ENCODE results near the gene GGCX.

Gene GGCX

DNA sequence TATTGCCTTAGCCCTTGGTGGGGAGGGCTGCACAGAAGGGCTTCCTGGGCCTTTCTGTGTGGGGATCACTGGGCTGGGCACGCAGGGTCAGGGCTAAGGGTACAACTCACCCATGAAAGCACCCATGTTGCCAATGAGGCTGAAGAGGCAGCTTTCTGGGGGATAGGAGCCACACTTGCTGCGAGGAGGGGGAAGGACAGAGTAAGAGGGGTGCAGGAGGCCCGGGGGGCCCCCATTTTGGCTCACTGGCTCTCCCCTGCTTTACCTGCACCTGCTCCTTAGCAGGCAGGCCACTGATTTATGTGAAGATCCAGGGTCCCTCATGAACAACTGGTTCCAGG is 38.9 kb upstream of the GGCX start:
- Histone ChIP-seq H3K4me3 (ENCODE audit: low read depth, low read length, poor library complexity, severe bottlenecking) (no peak overlapping the region), H3K27me3 (ENCODE audit: insufficient read depth, low read length) (no peaks in the 10 kb centered on the region), H3K9me3 (ENCODE audit: low read length) (no peaks in the 10 kb centered on the region), H3K79me2 (ENCODE audit: insufficient read depth, low read length) (no peaks in the 10 kb centered on the region), H3K27ac (ENCODE audit: low read depth, low read length, poor library complexity, severe bottlenecking) (no peak overlapping the region), H3K4me2 (ENCODE audit: low read length) (no peak overlapping the region), H4K20me1 (ENCODE audit: insufficient read depth, low read length) (no peaks in the 10 kb centered on the region), H3K36me3 (ENCODE audit: insufficient read depth, low read length) (peaks cover 6% of the 10 kb centered on the region; the same call in 1 of the 2 replicates), H3K9ac (ENCODE audit: low read length) (no peak overlapping the region), H3K9me2 (ENCODE audit: low read depth, low read length) (no peaks in the 10 kb centered on the region), H3K4me1 (ENCODE audit: insufficient read depth, low read length, severe bottlenecking) (peaks cover 21% of the 10 kb centered on the region), H2AFZ (ENCODE audit: low read length) (no peak overlapping the region), H3F3A (ENCODE audit: insufficient read depth, low read length) (no peaks in the 10 kb centered on the region)
- TF ChIP-seq, protein P1, sequence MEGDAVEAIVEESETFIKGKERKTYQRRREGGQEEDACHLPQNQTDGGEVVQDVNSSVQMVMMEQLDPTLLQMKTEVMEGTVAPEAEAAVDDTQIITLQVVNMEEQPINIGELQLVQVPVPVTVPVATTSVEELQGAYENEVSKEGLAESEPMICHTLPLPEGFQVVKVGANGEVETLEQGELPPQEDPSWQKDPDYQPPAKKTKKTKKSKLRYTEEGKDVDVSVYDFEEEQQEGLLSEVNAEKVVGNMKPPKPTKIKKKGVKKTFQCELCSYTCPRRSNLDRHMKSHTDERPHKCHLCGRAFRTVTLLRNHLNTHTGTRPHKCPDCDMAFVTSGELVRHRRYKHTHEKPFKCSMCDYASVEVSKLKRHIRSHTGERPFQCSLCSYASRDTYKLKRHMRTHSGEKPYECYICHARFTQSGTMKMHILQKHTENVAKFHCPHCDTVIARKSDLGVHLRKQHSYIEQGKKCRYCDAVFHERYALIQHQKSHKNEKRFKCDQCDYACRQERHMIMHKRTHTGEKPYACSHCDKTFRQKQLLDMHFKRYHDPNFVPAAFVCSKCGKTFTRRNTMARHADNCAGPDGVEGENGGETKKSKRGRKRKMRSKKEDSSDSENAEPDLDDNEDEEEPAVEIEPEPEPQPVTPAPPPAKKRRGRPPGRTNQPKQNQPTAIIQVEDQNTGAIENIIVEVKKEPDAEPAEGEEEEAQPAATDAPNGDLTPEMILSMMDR (IDR thresholded peaks at IDR 0.05; ENCODE audit: low read length): no peak
- TF ChIP-seq EZH2 (IDR thresholded peaks at IDR 0.05; ENCODE audit: borderline replicate concordance, low read length): no peak

DNA sequence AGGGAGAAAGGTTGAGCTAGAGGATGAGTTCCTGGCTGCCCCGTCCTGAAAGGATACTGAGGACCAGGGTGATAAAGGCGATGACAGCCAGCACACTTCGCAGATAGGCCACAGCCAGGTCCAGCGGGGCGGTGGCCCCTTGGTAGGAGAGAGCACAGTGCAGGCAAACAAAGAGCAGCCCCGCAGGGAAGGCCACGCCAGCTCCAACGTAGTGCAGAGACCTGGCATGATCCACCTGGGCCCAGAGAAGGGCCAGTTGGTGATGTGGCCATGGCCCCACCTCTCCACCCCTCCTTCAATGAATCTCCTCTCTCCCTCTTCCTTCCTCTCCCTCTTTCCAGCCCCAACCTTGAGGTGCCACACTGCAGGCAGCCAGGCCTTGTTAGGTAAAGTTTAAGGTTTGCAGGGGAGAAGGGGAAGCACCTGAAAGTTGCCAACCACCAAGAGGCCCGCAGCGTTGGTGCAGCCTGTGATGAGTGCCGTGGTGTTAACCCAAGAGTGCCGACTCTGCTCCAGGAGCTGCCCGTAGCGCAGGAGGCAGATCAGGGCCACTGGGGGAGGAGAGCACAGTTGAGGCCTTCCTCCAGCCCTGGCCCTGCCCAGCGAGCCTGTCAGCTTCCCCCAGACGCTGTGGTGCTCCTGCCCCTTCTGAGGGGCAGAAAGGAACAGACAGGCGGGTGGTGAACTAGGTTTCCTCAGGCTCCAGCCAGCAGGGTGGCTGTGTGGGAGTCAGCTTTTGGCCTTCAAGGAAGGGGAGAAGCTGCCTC is 38.4 kb upstream of the GGCX start:
- no peak overlapping the region for H3K4me3 ChIP-seq (ENCODE audit: low read depth, low read length, poor library complexity, severe bottlenecking)
- H4K20me1 ChIP-seq (ENCODE audit: insufficient read depth, low read length): no peaks in the 10 kb centered on the region
- no peak overlapping the region for H3K9ac ChIP-seq (ENCODE audit: low read length)
- no peaks in the 10 kb centered on the region for H3K9me2 ChIP-seq (ENCODE audit: low read depth, low read length)
- no peaks in the 10 kb centered on the region for H3K27me3 ChIP-seq (ENCODE audit: insufficient read depth, low read length)
- TF ChIP-seq, protein P1 (IDR thresholded peaks at IDR 0.05; ENCODE audit: low read length): no peak
- TF ChIP-seq EZH2 (IDR thresholded peaks at IDR 0.05; ENCODE audit: borderline replicate concordance, low read length): no peak
- H3K4me2 ChIP-seq (ENCODE audit: low read length): no peak overlapping the region
- H3K36me3 ChIP-seq (ENCODE audit: insufficient read depth, low read length): peaks cover 6% of the 10 kb centered on the region; the same call in 1 of the 2 replicates
- H3K9me3 ChIP-seq (ENCODE audit: low read length): no peaks in the 10 kb centered on the region
- peaks cover 24% of the 10 kb centered on the region for H3K4me1 ChIP-seq (ENCODE audit: insufficient read depth, low read length, severe bottlenecking)
- no peak overlapping the region for H2AFZ ChIP-seq (ENCODE audit: low read length)
- H3F3A ChIP-seq (ENCODE audit: insufficient read depth, low read length): no peaks in the 10 kb centered on the region
- H3K27ac ChIP-seq (ENCODE audit: low read depth, low read length, poor library complexity, severe bottlenecking): no peak overlapping the region
- H3K79me2 ChIP-seq (ENCODE audit: insufficient read depth, low read length): no peaks in the 10 kb centered on the region

DNA sequence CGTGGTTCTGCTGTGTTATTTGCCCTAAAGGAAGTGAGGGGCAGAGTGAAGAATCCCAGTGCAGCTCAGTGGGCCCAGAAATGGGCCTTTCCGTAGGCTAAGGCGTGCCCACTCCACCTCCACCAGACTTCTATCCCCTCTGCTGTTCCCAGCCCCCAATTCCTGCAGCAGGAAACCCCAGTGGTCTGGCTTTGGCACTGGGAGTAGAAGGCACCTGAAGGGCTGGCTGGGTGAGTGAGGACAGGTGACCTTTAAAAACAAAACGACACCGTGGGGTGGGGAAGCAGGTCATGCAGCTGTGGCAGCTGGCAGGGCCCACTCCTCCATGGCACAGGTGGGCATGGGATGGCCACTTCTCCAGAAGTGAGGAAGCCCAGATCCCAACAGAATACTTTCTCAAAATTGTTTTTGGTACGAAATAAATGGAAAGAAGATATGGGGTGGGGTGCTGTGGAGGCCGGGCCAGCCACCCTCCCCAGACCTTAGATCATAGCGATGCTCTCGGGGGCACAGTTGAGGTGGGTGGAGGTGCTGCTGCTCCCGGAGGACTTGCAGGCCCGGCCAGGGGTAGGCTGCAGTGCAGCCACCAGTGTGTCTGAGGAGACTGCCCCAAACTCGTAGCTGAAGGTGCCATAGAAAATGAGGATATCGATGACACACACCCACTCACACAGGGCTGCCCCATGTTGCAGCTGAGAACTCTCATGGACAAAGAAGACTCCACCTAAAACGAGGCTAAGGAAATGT is 37.5 kb upstream of the GGCX start:
- Histone ChIP-seq H3K9me3 (ENCODE audit: low read length) (no peaks in the 10 kb centered on the region), H2AFZ (ENCODE audit: low read length) (no peak overlapping the region), H3K4me1 (ENCODE audit: insufficient read depth, low read length, severe bottlenecking) (peaks cover 29% of the 10 kb centered on the region), H4K20me1 (ENCODE audit: insufficient read depth, low read length) (no peaks in the 10 kb centered on the region), H3K79me2 (ENCODE audit: insufficient read depth, low read length) (no peaks in the 10 kb centered on the region), H3K4me3 (ENCODE audit: low read depth, low read length, poor library complexity, severe bottlenecking) (no peak overlapping the region), H3K4me2 (ENCODE audit: low read length) (no peak overlapping the region), H3K27me3 (ENCODE audit: insufficient read depth, low read length) (no peaks in the 10 kb centered on the region), H3F3A (ENCODE audit: insufficient read depth, low read length) (no peaks in the 10 kb centered on the region), H3K36me3 (ENCODE audit: insufficient read depth, low read length) (peaks cover 6% of the 10 kb centered on the region; the same call in 1 of the 2 replicates), H3K9ac (ENCODE audit: low read length) (no peak overlapping the region), H3K27ac (ENCODE audit: low read depth, low read length, poor library complexity, severe bottlenecking) (no peak overlapping the region), H3K9me2 (ENCODE audit: low read depth, low read length) (no peaks in the 10 kb centered on the region)
- TF ChIP-seq, protein P1 (IDR thresholded peaks at IDR 0.05; ENCODE audit: low read length): no peak
- no peak for TF ChIP-seq EZH2 (IDR thresholded peaks at IDR 0.05; ENCODE audit: borderline replicate concordance, low read length)
